Measurements from ENCODE around the gene DNM1. TPM values are rescaled to one million over a fixed set of nuclear protein-coding genes. Genes with fewer than 3 reads are reported as not detected.

Gene DNM1
- total RNA-seq, 1 donor from 2014 or later: 112 TPM

DNA sequence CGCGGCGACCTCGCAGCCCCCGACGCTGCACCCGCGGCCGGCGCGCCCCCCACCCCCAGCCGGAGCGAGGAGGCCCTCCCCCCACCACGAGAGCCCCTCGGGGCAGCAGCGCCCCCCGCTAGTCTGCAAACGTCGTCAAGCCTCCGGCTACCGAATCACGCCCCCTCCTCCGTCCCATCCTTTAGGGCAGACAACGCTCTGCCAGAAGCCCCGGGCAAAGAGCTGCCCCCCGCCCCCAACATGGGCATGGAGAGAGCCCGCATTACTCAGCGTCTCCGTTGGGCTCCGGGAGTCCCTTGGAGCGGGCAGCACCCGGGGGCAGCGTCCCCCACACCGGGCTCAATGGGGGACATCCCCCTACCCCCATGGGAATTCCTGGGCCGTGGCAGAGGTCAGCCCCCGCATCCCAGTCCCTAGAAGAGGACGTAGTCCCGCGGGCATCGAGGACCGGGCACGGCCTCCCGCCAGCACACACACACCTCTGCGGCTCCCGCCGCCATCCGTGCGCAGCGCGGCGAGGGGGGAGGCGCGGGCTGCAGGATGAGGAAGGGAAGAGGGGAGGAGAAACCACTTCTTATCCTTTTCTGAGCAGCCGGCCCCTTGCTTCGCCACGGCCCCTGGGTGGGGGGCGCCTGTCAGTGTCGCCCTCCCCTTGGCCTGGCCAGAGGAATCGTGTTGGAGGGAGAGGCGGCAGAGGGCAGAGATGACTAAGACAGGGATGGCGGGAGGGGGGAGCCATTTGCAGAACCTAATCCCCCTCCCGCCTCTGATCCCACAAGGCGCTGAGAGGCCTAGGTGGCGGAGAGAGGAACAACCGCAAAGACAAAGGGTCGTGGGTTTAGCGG, 750 bp downstream of the DNM1 start:
- Mint-ChIP-seq H3K27ac (peak overlapping the region; percentile 76), H3K4me1 (ENCODE audit: unreplicated experiment) (peaks cover 32% of the 10 kb centered on the region), H3K36me3 (no peaks in the 10 kb centered on the region), H3K9me3 (no peaks in the 10 kb centered on the region), H3K4me3 (peak overlapping the region; percentile 88), H3K27me3 (peaks cover 3% of the 10 kb centered on the region)
- no peak for DNase-seq (ENCODE audit: extremely low spot score, unreplicated experiment)
- TF ChIP-seq, protein P1, sequence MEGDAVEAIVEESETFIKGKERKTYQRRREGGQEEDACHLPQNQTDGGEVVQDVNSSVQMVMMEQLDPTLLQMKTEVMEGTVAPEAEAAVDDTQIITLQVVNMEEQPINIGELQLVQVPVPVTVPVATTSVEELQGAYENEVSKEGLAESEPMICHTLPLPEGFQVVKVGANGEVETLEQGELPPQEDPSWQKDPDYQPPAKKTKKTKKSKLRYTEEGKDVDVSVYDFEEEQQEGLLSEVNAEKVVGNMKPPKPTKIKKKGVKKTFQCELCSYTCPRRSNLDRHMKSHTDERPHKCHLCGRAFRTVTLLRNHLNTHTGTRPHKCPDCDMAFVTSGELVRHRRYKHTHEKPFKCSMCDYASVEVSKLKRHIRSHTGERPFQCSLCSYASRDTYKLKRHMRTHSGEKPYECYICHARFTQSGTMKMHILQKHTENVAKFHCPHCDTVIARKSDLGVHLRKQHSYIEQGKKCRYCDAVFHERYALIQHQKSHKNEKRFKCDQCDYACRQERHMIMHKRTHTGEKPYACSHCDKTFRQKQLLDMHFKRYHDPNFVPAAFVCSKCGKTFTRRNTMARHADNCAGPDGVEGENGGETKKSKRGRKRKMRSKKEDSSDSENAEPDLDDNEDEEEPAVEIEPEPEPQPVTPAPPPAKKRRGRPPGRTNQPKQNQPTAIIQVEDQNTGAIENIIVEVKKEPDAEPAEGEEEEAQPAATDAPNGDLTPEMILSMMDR (conservative IDR thresholded peaks at IDR 0.05): no peak

DNA sequence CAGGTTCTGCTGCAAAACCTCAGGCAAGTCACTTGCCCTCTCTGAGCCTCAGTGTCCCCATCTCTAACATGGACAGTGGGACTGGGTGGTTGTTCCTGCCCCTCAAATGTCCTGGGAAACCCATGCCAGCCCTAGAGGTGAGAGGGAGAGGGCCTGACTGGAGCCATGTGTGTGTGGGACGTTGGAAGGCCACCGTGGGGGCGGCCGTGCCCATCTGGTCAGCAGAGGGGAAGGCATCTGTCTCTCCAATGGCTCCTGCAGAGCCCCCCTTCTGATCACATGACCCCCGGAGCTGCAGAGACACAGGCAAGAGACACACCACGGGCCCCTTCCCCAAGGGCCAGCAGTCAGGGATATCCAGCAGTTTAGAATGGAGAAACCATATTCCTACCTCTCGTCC, 1.7 kb downstream of the DNM1 start:
- H3K36me3 Mint-ChIP-seq: no peaks in the 10 kb centered on the region
- peaks cover 3% of the 10 kb centered on the region for H3K27me3 Mint-ChIP-seq
- no peak for DNase-seq (ENCODE audit: extremely low spot score, unreplicated experiment)
- H3K27ac Mint-ChIP-seq: no peak overlapping the region
- peaks cover 32% of the 10 kb centered on the region for H3K4me1 Mint-ChIP-seq (ENCODE audit: unreplicated experiment)
- H3K4me3 Mint-ChIP-seq: peak overlapping the region; percentile 88
- TF ChIP-seq, protein P1 (conservative IDR thresholded peaks at IDR 0.05): no peak
- no peaks in the 10 kb centered on the region for H3K9me3 Mint-ChIP-seq

DNA sequence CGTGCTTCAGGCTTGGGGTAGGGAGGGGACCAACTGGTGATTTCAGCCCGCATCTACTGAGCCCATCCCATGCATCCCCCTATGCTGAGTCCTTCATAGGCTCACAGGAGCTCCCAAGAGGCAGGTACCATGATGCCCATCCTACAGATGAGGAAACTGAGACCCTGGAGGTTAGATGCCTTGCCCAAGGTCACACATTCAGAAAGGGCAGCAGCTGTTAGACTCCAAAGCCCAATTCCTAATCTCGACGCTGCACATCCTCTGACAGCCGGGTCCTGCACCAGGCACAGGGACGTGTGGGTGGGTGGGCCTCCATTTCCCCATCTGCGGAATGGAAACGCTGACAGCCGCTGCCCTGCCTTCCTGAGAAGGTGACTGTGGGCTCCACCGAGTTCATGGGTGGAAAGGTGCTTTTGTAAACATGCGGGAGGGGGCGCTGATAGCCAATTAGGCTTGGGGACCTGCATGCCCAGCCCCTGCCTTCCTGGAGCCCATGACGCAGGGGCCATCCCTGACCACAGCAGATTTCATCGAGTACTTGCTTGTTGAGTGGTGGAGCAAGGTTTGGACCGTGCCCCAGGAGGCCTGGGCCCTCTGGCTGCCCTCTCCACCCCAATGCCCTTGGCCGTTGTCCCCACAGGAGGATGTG, 2.2 kb downstream of the DNM1 start:
- Mint-ChIP-seq H3K4me1 (ENCODE audit: unreplicated experiment) (peaks cover 32% of the 10 kb centered on the region), H3K4me3 (peak overlapping the region; percentile 88), H3K27me3 (peaks cover 3% of the 10 kb centered on the region), H3K9me3 (no peaks in the 10 kb centered on the region), H3K27ac (no peak overlapping the region), H3K36me3 (no peaks in the 10 kb centered on the region)
- TF ChIP-seq, protein P1 (conservative IDR thresholded peaks at IDR 0.05): no peak
- no peak for DNase-seq (ENCODE audit: extremely low spot score, unreplicated experiment)

DNA sequence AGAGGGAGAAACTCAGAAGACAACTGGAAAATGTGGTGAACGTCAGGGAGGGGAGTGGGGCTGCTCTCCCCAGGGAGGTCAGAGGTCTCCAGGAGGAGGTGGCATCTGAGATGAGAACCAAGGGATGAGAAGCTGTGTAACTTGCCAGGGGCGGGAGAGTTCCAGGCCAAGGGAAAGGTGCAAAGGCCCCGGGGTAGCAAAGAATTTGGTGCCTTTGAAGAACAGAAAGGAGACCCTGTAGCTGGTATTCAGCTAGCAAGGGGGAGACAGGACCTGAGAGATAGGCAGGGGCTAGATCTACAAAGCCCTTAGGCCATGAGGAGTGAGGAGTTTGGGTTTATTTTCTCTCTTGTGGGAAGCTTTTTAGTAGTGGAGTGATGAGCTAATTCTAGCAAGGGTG, 3.3 kb downstream of the DNM1 start:
- no peak overlapping the region for H3K27ac Mint-ChIP-seq
- no peaks in the 10 kb centered on the region for H3K9me3 Mint-ChIP-seq
- H3K27me3 Mint-ChIP-seq: peaks cover 3% of the 10 kb centered on the region
- TF ChIP-seq, protein P1 (conservative IDR thresholded peaks at IDR 0.05): no peak
- H3K4me1 Mint-ChIP-seq (ENCODE audit: unreplicated experiment): peaks cover 41% of the 10 kb centered on the region
- no peaks in the 10 kb centered on the region for H3K36me3 Mint-ChIP-seq
- peak overlapping the region; percentile 35 for H3K4me3 Mint-ChIP-seq
- DNase-seq (ENCODE audit: extremely low spot score, unreplicated experiment): no peak

DNA sequence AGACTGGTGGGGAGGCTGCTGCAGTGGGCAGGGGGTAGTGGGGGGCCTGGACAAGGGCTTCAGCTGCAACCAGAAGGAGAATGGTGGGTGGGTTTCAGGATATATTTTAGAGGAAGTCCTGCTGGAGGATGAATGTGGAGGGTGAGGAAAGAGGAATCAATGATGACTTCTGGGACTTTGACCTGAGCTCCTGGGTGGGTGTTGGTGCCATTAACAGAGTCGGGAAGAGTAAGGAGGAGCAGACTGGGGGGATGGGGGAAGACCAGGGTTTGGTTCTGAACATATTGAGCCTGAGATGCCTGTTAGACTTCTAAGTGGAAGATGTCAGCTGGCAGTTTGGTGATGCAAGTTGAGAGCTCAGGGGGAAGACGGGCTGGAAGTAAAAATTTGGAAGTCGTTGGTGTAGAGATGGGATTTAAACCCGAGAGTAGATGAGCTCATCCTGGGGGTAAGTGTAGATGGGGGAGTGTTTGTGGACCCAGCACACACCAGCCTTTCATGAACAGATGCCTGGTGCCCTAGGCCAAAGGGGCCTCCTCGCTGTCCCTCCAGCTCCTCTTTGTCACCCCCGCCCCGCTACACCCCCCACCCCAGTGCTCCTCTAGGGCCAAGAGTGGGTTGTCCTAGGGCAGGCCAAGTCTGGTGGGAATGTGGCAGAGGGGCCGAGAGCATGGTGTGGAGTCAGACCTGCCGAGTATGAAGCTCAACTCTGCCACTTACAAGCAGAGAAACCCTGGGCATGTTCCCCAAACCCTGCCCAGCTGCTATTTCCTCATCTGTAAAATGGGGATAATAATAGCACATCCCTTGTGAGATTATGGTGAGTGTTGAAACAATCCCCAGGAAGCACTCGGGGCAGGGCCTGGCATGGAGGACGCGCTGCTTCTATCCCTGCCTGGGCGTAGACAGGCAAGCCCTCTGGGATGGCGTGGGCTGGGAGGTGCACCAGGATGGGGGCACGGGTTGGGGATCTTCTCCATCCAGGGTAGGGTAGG, 4.0 kb downstream of the DNM1 start:
- Mint-ChIP-seq H3K4me1 (ENCODE audit: unreplicated experiment) (peaks cover 45% of the 10 kb centered on the region), H3K27me3 (peaks cover 3% of the 10 kb centered on the region), H3K4me3 (peak overlapping the region; percentile 35), H3K9me3 (no peaks in the 10 kb centered on the region), H3K27ac (no peak overlapping the region), H3K36me3 (no peaks in the 10 kb centered on the region)
- TF ChIP-seq, protein P1 (conservative IDR thresholded peaks at IDR 0.05): no peak
- no peak for DNase-seq (ENCODE audit: extremely low spot score, unreplicated experiment)
